HG03045 (cell line): ENCODE measurements around the gene PI4K2A.

Experiments used
- ATAC-seq: cut with Tn5 transposase; IDR thresholded peaks from one replicate; pipeline ENCODE4 v1.9.1; 2021; ENCODE audit warnings: mild to moderate bottlenecking, moderate library complexity; ENCODE audit not compliant: unreplicated experiment

The PI4K2A gene

DNA sequence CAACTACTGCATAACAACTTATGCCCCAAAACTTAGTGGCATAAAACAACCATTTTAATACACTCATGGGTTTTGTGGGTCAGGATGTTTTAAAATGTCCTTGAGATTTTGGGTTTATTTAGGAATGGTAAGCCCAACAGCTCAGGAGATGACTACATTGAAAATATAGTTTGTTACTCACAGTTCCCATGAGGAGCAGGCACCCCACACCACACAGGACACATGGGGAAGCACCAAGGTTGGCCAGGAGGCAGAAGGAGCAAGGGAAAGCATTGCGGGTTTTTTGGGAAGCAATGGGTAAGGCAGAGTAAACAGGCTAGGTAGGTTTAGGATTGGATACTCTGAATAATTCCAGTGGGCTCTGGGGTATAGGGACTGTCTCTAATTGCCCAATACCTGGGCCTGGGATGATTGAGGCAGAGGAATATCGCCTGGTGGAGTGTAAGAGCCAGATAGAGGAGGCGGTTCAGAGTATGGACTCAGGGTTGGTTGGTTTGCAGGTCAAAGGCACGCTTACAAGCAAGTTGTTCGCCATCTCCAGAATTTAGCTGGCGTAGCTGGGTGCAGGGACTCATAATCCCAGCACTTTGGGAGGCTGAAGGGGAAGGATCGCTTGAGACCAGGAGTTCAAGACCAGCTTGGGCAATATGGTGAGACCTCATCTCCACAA is 63.1 kb downstream of the PI4K2A start:
- no peak for ATAC-seq

DNA sequence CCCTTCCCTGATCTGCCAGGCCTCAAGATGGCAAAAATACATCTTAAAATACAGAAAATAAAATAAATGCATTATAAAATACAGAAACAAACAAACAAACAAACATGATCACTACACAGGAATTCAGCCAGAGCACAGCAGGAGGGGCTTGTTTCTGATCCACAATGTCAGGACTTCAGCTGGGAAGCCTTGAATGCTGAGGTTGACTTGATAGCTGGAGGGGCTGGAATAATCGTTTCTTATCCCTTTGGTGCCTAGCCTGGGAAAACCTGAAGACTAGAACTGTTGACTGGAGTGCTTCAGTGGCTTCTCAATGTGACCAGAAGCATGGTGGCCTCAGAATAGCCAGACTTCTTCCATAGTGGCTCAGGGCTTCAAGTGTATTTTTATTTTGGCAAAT is 63.9 kb downstream of the PI4K2A start:
- no peak for ATAC-seq

DNA sequence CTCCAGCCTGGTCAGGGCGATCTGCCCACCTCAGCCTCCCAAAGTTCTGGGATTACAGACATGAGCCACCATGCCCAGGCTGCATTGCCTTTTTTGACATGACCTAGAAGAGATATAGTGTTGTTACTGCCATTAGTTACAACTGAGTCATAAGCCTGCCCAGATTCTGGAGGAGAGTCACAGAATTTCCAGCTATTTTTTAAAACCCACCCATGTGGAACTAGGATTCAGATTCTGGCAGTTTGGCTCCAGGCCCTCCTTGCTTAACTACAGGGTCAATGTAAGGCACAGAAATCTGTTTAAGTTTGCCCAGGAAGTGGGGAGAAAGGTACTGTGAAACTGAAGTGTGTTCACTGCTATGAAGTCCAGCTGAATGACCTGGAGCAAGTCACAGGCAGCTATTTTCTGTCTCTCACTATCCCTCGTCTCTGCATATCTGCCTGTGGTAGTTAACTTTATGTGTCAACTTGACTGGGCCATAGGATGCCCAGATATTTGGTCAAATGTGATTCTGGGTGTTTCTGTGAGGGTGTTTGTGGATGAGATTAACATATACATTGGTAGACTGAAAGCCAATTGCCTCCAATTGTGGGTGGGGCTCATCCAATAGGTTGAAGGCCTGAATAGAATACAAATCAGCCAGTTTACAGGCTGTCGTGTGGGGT is 64.7 kb downstream of the PI4K2A start:
- ATAC-seq, result no peak

DNA sequence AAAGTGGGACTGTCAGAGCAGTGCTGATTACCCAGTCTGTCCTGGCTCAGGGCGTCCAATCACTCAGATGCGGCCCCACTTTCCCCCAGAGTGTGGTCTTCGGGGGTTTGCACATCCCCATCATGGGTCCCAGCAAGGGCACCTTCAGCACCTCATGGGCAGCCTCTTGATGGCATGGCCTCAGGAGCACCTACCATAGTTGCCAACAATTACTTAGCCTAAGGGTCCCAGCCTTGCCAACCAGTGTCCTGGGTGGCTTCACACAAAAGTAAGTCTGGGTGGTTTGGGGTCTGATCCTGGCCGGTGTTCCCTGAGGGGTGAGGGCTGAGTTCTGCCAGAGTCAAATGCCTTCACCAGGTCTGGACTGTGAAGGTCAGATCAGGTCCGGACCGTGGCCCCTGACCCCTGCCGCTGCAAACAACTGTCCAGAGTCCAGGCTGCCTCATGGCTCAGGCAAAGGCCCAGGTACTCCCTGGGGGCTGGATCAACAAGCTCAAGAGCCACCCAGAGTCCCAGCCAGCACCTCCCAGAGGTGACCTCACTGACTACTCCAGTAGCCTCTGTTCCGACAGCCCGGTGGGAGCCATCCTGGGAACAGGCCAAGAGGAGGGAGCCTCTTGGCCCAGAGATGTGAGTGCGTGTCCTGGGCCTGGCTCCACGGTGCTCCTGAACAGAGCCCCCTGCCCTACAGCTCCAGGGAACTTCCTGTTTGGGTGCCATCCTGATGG is 66.8 kb downstream of the PI4K2A start:
- ATAC-seq, result no peak

DNA sequence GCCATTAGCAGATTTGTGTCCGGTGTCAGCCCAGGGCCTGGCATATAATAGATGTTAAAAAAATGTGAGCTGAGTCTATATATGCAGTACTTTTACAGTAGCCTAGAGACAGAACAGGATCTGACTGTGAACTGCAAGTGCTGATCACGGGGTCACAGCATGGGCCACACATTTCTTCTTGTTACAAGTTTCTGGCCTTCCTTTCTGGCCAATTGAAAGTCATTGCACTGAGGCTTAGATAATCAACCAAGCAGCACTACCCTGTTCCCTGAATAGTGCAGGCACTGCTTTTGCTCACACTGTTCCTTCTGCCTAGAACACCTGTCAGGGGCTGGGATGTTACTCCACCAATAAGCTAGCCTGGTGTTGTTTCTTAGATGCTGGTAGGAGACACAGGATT is 67.7 kb downstream of the PI4K2A start:
- ATAC-seq, result no peak

DNA sequence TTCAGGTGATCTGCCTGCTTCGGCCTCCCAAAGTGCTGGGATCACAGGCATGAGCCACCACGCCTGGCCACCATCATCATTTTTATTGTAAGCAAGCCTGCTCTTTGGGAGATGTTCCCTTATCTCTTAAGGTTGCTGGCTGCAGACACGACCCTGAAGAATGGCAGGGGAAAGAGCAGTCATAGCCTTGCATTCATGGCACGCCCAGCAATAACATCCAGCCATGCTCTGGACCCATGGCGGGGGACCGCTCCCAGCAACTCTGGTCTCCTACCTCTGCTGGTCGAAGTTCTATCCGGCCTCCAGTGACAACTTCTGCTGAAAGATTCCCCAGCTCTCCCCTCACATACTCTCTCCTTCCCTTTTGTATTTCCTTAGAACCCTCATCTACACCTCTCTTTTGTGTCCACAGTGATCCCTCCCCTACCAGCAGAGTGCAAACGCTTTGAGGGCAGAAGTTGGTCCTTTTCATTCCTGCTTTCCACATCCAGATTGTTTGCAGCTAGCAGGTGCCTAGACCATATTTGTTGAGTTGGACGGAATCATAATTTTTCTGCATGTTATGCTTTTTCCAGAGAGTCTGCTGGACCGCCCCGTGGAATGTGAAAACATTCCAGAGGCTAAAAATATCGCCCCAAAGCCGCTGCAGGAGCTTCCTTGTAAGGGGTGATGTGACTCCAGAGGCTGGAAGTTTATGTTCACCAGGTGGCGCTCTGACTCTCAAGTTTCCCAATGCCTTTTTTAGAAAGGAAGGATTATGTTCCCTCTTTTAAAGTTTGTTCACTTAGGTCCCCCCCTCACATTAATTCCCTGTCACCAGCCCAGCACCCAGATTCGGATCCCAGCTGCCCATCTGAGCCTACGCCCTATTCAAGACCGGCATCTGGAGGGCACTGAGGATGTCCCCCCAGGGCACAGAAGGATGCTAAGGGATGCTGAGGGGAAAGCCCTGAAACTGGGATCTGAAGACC is 68.8 kb downstream of the PI4K2A start:
- no peak for ATAC-seq

DNA sequence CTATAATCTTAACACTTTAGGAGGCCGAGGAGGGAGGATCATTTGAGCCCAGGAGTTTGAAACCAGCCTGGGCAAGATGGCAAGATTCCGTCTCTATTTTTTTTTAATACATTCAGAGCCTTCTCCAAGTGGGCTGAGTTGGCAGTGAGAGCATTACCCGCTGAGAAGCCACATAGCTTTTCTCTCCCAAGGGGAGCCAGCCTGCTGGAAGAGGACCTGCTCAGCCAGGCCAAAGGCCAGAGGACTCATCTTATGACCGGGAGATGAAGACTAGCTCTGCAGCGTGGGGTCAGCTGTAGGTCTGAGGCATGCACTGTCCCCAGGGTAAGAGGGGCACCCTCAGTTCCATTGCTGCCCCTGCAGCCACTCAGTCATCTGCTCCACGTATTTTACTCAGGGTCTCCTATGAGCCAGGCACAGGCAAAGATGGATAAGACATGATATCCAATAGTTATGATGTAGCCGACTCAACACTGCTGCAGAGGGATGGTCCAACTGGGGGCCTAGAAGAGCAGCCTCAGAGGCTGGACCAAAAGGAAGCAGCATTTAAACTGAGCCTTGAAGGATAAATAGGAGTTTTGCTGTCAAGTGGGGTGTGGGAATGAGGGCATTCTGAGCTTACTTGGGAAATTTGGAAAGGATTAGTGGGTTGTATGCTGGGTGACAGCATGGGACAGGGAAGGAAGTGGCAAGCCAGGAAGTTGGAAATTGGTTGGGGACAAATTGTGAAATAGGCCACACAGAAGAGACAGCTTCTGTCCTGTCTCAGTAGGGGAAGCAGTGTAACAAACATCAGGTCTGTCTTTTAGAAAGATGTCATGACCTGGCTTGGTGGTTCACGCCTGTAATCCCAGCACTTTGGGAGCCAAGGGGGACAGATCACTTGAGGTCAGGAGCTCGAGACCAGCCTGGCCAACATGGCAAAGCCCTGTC is 71.4 kb downstream of the PI4K2A start:
- no peak for ATAC-seq

DNA sequence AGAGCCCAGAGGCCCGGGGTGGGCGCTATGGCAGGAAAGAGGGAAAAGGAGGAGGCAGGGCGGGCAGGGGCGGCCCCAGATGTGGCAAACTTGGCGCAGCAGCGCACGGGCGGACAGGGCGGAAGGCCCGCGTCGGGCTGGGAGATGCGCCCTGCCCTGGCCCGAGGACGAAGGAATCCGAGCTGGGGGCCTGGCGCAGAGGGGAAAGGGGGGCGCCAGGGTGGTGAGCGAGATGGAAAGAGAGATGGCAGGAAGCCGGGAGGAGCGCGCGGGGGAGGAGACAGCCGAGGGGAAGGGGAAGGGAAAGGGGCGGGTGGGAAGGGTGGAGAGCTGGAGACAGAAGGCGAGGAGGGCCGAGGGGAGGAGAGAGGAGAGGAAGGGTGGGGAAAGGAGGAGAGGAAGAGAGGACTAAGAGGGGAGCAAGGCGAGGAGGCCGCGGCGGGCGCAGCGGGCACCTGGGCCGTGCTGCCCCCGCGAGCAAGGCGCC is 72.9 kb downstream of the PI4K2A start, which contains the start of gene MARVELD1:
TSS of gene MARVELD1 (plus strand) at position 392 of the 487 bp plus-strand sequence. CDS start 147 bp downstream, outside the sequence.
- no peak for ATAC-seq

DNA sequence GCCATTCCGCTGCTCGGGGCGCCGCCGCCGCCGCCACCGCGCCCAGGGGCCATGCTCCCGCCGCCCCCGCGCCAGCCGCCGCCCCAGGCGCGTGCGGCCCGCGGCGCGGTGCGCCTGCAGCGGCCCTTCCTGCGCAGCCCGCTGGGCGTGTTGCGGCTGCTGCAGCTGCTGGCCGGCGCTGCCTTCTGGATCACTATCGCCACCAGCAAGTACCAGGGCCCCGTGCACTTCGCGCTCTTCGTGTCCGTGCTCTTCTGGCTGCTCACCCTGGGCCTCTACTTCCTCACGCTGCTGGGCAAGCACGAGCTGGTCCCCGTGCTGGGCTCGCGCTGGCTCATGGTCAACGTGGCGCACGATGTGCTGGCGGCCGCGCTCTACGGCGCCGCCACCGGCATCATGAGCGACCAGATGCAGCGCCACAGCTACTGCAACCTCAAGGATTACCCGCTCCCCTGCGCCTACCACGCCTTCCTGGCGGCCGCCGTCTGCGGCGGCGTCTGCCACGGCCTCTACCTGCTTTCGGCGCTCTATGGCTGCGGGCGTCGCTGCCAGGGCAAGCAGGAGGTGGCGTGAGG is 73.4 kb downstream of the PI4K2A start:
- peak; percentile 66 for ATAC-seq

DNA sequence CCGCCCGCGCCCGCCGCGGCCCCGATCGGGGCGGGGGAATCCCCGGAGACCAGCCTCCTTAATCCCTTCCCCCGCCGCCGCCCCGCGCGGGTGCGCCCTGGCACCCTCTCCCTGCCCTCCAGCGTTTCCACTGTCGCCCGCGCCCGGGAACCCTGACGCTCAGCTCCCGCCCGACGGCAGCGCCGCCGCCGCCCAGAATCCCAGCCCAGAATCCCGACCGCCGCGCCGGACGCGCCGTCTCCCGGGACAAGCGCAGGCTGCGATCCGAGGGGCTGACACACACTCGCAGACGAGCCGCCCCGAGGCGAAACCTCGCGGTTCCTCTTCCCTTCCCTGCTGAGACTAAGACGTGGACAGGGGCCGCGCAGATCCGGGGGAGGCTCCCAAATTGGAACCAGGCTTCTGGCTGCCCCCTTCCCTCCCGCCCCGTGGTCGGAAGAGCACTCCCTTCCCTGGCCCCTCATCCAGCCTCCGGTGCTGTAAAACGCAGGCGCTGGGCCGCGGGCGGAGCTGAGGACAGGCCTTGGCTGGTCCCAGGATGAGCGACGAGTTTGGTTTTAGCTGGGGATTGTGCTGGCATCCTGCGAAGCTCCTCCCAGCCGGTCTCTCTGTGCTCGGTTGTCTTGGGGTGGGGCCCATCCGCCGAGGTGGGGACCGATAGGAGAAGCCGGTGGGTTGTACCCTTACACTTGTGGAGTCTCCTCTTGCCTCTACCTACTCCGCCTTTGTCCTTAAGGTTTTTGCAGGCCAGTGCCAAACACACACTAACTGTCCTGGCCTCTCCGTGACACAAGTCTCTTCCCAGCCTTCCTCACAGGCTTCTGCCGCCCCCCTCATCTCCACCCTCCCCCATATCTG is 74.2 kb downstream of the PI4K2A start:
- peak; percentile 36 for ATAC-seq

DNA sequence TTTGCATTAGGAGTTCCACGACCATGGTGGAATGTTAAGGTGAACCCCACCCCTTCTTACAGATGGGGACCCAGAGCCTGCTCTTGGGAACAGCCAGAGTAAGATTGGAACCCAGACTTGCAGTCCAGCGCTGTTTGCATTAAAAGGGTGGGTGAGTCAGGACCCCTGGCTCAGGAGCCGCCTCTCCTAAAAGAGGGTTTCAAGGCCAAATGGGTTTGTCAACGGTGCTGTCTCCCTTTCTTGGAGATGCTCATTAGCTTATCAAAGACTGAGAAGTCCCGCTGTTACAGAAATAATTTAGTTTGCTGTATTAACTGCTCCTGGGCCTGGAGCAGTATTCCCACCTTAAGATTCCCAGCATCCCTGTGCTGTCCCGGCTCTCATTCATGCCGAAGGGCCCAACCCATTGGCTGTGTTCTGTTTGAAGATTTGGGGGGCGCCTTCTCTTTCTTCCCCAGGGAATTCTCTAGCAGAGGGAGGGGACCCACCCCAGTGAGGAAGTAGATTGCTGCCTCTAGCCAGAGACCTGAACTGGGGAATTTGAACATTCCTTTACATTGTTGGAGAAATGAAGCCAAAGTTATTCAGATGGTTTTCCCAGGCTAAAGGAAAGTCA is 74.9 kb downstream of the PI4K2A start:
- no peak for ATAC-seq

DNA sequence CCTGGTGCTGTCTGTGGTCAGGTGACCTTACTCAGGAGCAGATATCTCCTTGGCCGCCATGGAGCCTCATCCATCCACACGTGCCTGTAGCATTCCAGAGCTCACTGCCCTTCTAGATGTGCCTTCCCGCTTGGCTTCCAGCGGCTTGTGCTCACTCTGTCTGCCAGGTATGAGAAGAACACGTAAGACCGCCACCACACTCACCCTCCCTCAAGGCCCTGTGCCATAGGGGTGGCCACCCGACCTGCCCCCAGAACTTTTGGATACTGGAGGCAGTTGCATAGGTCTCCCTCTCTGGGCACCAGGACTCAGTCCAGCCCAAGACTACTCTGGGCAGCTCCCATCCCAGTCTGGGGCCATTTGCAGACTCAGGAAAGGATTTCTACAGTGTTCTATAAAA is 77.2 kb downstream of the PI4K2A start:
- no peak for ATAC-seq

DNA sequence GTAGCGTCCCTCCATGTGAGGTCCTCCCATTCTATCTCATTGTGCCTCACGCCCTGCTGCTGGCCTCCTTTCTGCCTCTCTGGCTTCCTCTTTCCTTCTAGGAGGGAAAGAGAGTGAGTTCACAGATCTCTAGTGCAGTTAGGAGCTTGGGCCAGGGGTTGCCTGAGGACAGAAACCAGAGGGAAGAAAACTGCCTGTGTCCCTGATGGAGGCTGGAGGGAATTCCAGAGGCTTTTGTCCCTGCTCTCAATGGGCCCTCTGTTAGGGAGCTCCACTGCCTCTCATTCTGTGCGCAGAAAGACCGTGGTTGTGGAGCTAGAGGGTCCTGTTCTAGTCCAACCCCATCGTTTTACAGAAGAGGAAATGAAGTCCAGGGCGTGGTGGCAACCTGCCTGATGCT is 77.7 kb downstream of the PI4K2A start:
- ATAC-seq, result no peak

DNA sequence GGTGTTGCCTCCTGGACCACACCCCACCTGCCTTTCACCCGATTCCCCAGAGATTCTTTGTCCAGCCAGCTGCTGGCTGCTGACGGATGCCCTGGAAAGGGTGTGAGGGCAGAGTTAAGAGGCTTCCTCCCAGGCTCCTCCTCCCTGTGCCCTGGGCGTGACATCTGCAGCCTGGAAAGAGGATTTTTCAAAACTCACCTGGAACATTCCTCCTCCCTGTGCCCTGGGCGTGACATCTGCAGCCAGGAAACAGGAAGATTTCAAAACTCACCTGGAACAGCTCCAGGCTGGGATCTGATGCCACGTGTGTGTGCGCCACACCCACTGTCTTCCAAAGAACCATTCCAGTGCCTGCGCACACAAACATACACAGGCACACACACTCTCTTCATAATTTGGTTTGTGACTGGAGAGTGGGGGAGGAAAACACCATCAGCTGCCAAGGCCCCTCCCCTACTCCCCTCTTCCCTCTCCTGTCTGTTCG is 78.2 kb downstream of the PI4K2A start:
- no peak for ATAC-seq

DNA sequence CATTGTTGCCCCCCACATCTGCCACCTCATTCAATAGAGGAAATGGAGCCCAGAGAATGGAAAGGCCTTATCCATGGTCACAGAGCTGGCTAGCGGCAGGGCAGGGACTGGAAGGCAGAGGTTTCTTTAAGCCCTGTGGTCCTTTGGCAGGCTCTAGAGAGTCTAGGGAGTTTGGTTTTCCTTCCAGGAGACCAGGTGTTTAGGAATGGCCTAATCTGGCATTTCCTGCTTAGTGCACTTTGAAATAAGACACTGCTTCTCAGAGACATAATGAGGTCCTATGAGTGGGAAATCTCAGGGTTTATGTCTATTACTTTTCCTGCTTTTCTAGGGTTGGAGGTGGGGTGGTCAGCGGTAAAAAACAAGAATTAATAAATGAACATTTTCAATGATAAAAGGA is 79.1 kb downstream of the PI4K2A start:
- ATAC-seq, result no peak

DNA sequence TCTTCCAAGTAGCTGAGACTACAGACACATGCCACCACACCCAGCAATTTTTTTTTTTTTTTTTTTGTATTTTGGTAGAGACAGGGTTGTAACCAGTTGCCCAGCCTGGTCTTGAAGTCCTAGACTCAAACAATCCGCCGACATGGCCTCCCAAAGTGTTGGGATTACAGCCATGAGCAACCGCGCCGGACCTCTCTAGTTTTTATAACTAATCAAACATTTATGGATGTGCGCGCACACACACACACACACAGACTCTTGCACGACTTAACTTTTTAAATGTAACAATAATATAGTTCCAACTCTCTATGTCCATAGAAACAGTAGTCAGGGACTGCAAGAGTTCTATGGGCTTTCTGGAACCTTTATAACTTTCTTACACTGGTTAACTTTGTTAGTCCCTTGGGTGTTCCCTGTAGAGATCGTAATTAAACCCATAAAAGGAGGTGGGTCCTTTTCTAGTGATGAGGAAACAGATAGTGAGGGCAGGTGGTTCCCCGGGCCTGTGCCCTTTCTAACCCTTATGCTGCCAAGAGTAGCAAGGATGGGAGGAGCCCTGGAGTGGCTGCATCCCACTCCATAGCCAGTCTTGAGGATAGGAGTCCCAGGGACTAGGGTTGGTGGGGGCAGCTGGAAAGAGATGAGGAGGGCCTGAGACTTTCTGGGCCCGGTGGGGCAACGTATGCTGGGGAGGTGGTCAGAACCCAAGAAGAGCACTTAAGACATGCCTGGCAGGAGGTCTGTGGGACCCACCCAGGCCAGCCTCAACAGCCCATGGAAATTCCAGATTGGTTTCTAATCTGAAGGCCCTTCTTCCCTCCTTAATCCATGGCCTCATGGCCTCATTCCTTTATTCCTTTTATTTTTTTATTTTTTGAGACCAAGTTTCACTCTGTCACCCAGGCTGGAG is 81.7 kb downstream of the PI4K2A start:
- no peak for ATAC-seq

DNA sequence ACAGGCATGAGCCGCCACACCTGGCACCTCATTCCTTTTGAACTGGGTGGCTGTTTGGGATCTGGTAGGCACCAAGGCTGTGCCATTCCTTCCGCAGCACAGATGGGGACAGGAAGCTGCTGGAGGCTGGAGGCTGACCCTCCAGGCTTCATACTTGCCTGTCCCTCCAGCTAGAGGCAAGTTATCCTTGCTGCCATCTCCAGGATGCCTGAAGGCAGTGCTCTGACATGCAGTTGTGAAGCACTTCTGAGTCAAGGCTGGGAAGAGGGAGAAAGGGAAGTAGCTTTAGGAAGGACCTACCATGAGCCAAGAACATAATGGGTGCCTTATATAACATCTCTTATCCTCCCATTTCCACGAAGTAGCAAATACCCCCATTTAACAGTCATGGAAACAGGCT is 82.5 kb downstream of the PI4K2A start:
- ATAC-seq, result no peak
